DMS53 treated with DMSO at 0.1 percent for 48 hours (cell line): Measurements from ENCODE around the gene CREB5.

Source experiments
- DNase-seq: peaks from one replicate; lab custom pipeline; 2025; ENCODE audit not compliant: unreplicated experiment; lab: John Stamatoyannopoulos, UW

CREB5 gene

DNA sequence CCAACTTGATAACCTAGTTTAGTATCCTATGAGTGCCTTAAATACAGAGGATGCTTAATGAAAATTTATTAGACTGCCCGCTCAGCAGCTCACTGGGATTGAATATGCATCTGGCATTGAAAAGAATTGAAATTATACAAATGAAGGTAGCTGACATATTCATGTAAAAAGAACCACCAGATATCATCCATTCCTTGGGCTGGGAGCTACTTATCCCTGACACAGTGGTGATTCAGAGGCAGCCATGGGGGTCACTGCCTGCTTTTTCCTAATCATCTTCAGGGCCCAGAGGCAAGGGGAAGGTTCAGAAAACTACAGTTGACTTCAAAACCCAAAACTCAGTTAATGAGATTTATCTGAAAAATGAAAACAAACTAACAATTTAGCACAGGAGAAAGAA, 424.9 kb downstream of the CREB5 start:
- DNase-seq: no peak

DNA sequence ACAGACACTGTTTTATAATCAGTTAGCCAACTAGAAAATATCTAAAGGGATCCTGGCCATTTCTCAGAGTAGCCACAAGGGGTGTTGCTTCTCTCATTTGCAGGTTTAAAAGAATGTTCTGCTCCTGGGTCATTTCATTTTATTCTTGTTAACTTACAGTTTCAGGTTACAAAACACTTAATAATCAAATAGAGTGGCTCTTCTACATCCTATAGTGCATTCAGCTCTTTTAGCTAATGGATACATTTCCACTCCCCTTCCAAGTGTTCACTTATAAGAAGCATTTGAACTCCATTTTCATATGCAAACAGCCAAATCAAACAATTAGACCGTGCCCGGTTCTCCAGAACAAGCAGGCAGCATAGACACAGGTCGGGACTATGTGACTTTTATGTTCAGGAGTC, 428.3 kb downstream of the CREB5 start:
- DNase-seq: peak; percentile 48

DNA sequence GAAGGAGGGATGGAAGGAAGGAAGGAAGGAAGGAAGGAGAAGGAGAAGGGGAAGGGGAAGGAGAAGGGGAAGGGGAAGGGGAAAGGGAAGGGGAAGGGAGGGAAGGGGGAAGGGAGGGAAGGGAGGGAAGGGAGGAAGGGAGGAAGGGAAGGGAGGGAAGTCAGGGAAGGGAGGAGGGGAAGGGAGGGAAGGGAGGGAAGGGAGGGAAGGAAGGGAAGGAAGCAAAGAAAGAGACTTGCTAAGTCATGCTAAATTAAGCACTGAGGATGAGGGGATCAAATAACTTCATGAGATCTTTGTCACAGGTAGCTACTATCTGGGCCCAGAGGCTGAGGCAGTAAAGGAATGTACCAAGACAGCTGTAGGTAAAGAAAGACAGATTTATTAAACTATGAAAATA, 429.4 kb downstream of the CREB5 start:
- no peak for DNase-seq

DNA sequence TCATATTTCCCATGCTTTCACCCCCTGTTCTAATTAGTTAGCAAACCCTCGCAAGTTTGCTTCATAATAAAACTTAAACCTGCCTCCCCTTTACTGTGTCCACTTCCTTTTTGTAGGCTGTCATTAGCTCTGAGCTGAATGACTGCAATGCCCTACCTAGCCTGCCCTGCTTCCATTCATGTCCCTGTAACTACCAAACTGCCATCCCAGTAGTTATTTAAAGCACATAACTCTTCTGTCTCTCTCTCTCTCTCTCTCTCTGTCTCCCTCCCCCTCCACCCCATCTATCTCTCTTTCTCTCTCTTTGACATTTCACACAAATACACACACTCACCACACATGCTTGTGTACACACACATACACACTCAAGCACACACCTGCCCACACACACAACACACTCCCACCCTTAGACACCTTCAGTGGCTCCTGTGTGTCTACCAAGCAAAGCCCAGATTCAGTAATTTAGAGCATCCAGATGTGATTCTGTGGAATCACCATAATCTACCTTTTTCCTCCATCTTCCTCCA, 430.5 kb downstream of the CREB5 start:
- no peak for DNase-seq

- DNase-seq: no peak
These were observed 432.8 kb downstream of the CREB5 start for GRCh38 chr7:28845106-28845505.

DNA sequence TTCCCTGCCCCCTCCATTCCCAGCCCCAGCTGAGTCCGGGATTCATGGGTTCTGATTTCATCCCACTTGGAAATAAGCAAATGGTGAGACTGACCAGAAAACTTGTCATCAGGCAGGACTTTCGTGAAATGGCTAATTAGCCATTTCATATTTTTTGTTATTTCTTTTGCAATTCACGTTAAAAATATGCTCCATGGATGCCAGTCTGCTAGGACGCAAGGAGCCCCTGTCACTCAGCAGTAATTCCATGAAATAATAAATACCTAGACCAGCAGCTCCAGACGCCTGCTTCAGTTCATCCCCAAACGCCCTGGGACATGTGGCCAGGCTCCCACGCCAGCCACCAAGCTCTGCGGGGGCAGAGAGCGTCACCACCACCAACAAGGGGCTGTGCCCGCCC, 434.9 kb downstream of the CREB5 start:
- no peak for DNase-seq

DNA sequence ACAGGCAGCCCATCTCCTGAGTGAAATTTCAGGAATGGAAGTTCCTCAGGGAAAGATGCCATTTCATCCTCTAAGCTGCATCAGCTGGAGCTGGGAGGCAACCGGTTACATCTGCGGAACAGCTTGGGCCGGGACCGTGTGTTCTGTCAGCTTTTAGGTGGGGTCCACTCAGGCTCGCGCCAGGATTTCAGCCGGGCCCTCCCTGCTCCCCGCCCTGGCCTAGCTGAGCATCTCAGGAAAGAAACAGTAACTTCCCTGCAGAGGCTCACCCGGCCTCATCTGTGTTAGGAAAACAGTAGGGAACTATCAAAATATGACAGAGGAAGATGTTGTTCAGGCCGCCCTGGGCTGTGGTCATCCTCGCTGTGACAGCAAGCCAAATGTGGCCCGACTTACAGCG, 435.4 kb downstream of the CREB5 start:
- DNase-seq: no peak

DNA sequence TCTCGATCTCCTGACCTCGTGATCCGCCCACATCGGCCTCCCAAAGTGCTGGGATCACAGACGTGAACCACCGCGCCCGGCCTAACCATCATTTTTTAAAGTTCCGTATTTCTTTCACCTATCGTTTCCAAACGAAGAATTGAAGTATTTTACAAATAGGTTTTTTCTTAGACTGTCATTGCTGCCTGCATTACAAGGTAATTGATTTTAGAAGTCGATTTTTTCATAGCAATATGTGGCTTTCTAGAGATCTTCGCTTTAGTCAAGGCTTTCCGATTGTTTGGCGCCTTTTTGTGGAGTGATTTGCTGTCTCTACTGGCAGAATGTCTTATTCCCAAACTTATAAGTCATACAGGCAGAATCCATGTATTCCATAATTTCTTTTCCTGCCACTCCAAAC, 436.6 kb downstream of the CREB5 start:
- DNase-seq: no peak

GRCh38 chr7:28850699-28851098, 438.4 kb downstream of the CREB5 start:
- DNase-seq: no peak

GRCh38 chr7:28853150-28853549, 440.8 kb downstream of the CREB5 start:
- DNase-seq: no peak

DNA sequence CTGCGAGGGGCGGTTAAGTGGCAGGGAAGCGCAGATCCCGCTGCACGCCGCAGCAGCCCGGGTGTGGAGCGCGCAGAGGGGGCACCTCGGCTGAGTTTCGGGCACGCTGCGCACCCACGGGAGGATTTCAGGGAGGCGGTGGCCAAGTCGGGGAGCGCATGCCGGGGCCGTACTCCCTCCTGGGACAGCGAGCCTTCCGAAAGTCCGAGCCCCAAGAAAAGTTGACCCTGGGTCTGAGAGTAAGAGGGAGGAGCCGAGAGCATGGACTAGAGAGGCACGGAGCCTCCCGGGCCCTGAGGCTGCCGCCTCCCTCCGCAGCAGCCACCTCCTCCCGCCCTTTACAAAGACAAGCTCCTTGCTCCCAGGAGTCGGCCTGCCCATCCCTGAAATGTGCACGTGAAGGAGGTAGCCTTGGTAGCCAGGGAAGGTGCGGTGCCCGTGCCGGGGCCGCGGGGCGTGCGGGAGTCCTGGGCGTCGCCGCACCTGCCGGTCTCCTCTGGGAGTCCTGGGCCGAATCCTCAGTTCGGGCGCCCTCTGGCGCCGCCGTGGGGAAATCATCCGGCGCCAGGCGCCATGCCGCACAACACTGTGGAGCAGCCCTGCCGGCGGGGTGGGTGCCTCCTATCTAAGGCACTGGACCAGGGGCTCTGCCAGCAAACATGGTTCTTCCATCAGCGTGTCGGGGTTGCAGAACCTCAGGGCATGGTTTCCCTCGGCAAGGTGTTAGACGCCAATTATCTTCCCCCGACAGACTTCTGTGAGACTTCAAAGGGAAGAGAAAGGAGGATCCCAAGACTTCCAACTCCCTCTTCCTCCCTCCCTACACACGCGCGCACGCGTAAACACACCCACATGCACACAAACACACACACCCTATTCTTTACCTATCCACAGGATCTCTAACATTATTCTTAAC, 441.8 kb downstream of the CREB5 start:
- DNase-seq: peak; percentile 87

GRCh38 chr7:28854750-28855074, 442.4 kb downstream of the CREB5 start:
- no peak for DNase-seq

DNA sequence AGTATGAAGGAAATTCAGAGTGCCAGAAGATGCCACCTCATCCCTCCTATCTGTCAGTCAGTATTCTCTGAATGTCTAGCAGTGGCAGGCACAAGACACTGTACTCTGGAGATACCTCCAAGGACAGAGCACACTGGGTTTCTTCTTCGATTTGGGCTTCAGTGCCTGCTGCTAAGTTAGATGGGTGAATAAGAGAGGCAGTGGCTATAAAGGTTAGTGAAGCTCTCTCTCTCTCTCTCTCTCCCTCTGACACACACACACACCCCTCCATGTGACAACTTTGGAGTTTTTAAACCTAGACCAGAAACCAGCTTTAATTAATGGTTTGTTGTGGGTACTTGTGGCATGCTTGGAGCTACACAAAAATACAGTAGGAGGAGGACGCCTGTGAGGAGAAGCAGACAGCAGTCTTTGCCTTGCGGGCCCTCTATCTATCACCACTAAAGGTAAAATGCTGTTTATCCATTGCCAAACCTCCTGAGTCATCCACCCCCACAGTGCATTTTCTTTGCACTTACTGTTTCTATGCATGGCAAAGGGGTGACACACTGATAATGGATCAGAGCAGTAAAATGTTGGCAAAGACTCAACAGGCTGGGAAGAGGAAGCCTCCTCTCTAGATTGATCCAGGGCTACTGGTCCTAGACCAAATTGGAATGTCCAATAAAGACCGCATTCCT, 443.4 kb downstream of the CREB5 start:
- DNase-seq: no peak

DNA sequence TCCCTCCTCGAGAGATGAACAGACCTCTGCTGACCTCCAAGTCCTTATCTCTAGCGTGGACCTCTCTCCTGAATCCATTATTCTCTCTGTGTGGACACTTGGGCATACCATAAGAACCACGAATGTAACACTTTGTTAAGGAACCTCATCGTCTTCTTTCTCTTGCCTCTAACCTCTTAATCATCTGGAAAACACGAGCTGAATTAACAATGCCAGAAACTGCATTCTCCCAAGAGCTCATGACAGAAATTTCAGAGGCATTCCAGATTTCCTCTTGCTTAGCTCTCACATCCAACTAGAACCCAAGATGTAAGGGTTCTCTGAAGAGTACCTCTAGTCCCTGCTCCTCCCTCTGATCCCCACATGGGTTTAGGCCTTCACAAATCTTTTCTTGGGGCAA, 444.3 kb downstream of the CREB5 start:
- no peak for DNase-seq

DNA sequence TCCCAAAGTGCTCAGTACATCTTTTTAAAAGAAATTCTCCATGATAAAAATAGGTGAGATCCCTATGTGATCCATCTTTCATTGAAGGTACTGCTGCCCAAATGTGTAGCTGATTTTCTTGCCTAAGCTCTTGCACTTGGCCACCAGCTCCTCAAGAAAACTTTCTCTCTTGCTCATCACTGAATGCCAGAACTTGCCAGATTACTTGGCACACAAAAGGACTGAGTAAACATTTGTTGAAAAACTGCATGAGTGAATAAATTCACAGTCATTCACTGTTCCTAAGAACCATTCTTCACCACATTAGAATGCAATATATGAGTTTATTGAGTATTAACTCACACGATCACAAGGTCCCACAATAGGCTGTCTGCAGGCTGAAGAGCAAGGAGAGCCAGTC, 445.9 kb downstream of the CREB5 start:
- no peak for DNase-seq

DNA sequence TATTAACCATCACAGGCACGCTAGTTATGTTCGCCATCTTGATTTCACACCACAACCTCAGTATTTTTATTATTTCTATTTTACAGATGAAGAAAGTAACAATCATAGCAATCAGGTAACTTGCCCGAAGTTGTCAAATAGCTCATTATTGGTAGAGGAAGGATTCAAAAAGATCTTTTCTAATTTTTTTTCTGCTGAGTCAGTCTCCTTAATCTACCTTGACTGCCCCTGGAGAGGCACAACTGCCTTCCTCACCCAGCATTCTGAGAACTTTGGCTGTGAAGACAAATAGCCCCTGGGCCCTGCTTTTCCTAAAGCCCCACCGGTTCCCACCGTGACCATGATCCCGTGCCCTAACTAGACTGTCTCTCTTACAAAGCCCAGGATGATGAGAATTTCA, 446.6 kb downstream of the CREB5 start:
- no peak for DNase-seq

DNA sequence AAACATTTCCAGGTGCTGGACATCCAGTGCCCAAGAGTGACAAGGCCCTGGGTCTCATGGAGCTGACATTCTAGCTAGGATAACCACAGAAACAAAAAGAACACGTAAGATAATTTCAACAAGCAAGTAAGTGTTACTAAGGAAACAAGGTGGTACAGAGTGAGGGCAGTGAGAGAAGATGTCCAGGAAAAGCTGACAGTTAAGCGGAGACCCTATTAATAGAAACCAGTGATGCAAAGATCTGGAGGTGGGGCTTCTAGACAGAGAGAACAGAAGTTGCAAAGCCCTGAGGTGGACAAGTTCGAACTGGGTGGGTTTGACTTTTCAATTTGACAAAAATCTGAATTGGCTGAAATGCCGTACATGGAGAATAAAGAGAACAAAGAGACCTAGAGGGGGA, 449.5 kb downstream of the CREB5 start:
- no peak for DNase-seq

GRCh38 chr7:28862595-28863272, 450.4 kb downstream of the CREB5 start:
- DNase-seq: no peak

- no peak for DNase-seq
These were observed 453.4 kb downstream of the CREB5 start for GRCh38 chr7:28865601-28866144.

DNA sequence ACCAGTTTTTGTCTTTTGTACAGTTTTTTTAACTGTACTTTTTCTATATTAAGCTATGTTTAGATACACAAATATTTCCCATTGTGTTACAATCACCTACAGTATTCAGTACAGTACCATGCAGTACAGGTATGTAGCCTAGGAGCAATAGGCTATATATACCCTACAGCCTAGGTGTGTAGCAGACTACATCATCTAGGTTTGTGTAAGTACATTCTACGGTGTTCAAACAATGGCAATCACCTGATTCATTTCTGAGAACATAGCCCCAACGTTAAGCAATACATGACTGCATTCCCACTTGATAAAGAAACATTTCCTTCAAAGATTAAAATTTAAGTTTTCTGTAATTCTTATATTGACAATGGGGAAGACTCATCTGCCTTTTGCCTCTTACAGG, 456.4 kb downstream of the CREB5 start:
- no peak for DNase-seq

GRCh38 chr7:28871077-28871476, 458.8 kb downstream of the CREB5 start:
- no peak for DNase-seq

GRCh38 chr7:28871631-28872030, 459.3 kb downstream of the CREB5 start:
- no peak for DNase-seq
